ENCODE data around the gene OPN3.

- TF ChIP-seq EP300 (IDR thresholded peaks at IDR 0.05; ENCODE audit: borderline replicate concordance) (no peak), YY1 (IDR thresholded peaks at IDR 0.05; ENCODE audit: low read depth) (no peak)
Measured at GRCh38 chr1:241569848-241570247, 70.3 kb downstream of the OPN3 start.
